SK-N-SH (cell line): ENCODE results near the gene C6orf136.

Source experiments
- EP300 ChIP-seq, 2 experiments: IDR thresholded peaks; 2 replicates each; pipeline versions ENCODE4 v1.4.0 to v1.6.1; 2012; ENCODE audit warnings: borderline replicate concordance in 1 of 2, low read depth in 1 of 2, low read length in 1 of 2
- JUND ChIP-seq: IDR thresholded peaks from 2 replicates; pipeline ENCODE4 v1.4.0; 2012
- MXI1 ChIP-seq: IDR thresholded peaks from 2 replicates; pipeline ENCODE4 v1.6.1; 2012; ENCODE audit warnings: mild to moderate bottlenecking, low read depth, low read length, improper control_type of control experiment
- POLR2AphosphoS5 ChIP-seq: IDR thresholded peaks from 2 replicates; pipeline ENCODE4 v1.6.1; 2012; ENCODE audit warnings: low read depth, low read length
- SIN3A ChIP-seq: IDR thresholded peaks from 2 replicates; pipeline ENCODE4 v1.6.1; 2012; ENCODE audit warnings: low read depth, mild to moderate bottlenecking, low read length, moderate library complexity, borderline replicate concordance
- TAF1 ChIP-seq: IDR thresholded peaks from 2 replicates; pipeline ENCODE4 v1.6.1; 2012; ENCODE audit warnings: low read depth, mild to moderate bottlenecking, low read length, moderate library complexity, borderline replicate concordance
- YY1 ChIP-seq: IDR thresholded peaks from 2 replicates; pipeline ENCODE4 v1.4.0; 2012; ENCODE audit warnings: low read depth, mild to moderate bottlenecking
- TF ChIP-seq, protein P1 (sequence below): fragments of 200-600 bp; sonication (generic); IDR thresholded peaks from 2 replicates; pipeline ENCODE4 v1.6.1; 2017; ENCODE audit warnings: antibody characterized with exemption, mild to moderate bottlenecking, moderate library complexity
- TF ChIP-seq, protein P2 (sequence below): IDR thresholded peaks from 2 replicates; pipeline ENCODE4 v1.4.0; 2012; ENCODE audit warnings: low read depth
- TF ChIP-seq, protein P3 (sequence below): fragments of 150-350 bp; IDR thresholded peaks from 2 replicates; pipeline ENCODE4 v1.6.1; 2017; ENCODE audit warnings: antibody characterized with exemption, low read length, low read depth, borderline replicate concordance

GRCh38 chr6:30657454-30657853, 10.5 kb downstream of the C6orf136 start:
- TF ChIP-seq, protein P1, sequence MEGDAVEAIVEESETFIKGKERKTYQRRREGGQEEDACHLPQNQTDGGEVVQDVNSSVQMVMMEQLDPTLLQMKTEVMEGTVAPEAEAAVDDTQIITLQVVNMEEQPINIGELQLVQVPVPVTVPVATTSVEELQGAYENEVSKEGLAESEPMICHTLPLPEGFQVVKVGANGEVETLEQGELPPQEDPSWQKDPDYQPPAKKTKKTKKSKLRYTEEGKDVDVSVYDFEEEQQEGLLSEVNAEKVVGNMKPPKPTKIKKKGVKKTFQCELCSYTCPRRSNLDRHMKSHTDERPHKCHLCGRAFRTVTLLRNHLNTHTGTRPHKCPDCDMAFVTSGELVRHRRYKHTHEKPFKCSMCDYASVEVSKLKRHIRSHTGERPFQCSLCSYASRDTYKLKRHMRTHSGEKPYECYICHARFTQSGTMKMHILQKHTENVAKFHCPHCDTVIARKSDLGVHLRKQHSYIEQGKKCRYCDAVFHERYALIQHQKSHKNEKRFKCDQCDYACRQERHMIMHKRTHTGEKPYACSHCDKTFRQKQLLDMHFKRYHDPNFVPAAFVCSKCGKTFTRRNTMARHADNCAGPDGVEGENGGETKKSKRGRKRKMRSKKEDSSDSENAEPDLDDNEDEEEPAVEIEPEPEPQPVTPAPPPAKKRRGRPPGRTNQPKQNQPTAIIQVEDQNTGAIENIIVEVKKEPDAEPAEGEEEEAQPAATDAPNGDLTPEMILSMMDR: no peak
- TF ChIP-seq TAF1 (no peak), JUND (no peak), SIN3A (no peak), EP300 (IDR thresholded peaks at IDR 0.05; ENCODE audit: borderline replicate concordance in 1 of 2, low read depth in 1 of 2, low read length in 1 of 2) (no peak), MXI1 (no peak), POLR2AphosphoS5 (no peak), YY1 (no peak)
- TF ChIP-seq, protein P2, sequence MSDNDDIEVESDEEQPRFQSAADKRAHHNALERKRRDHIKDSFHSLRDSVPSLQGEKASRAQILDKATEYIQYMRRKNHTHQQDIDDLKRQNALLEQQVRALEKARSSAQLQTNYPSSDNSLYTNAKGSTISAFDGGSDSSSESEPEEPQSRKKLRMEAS: no peak
- TF ChIP-seq, protein P3, sequence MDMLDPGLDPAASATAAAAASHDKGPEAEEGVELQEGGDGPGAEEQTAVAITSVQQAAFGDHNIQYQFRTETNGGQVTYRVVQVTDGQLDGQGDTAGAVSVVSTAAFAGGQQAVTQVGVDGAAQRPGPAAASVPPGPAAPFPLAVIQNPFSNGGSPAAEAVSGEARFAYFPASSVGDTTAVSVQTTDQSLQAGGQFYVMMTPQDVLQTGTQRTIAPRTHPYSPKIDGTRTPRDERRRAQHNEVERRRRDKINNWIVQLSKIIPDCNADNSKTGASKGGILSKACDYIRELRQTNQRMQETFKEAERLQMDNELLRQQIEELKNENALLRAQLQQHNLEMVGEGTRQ: no peak
